ENCODE results near the gene PIGM.

PIGM gene

GRCh38 chr1:160032165-160032820 lies 503 bp upstream of the PIGM start:
- peak overlapping the region; percentile 89 for H3K4me3 ChIP-seq (ENCODE audit: low read length)
- no peak for DNase-seq (ENCODE audit: low read depth)
- TF ChIP-seq CTCF (conservative IDR thresholded peaks at IDR 0.05; ENCODE audit: low read depth, low read length), result no peak

GRCh38 chr1:160030657-160031364 lies 979 bp downstream of the PIGM start:
- no peak for TF ChIP-seq CTCF (conservative IDR thresholded peaks at IDR 0.05; ENCODE audit: low read depth, low read length)
- no peak for DNase-seq (ENCODE audit: low read depth)
- peak overlapping the region; percentile 89 for H3K4me3 ChIP-seq (ENCODE audit: low read length)

DNA sequence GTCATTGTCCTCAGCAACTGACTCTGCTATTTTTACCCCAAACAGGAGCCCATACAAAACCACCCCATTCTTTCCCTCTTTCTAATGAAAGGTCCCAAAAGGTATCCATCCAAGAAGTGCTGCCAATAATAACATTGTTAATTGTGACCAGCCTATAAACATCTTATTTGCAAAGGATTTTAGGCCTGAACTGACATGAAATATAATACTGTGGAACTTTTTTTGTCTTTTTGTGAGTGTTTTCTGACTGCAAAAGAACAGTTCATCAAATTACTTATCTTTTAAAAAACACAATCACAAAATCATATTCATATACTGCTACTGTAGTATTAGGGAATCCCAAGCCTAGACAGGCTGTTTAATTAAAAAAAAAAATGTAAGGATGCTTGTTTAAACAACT lies 3.4 kb downstream of the PIGM start:
- TF ChIP-seq CTCF (conservative IDR thresholded peaks at IDR 0.05; ENCODE audit: low read depth, low read length), result no peak
- no peak overlapping the region for H3K4me3 ChIP-seq (ENCODE audit: low read length)
- DNase-seq (ENCODE audit: low read depth), result no peak

GRCh38 chr1:160025314-160025713 lies 6.5 kb downstream of the PIGM start:
- H3K4me3 ChIP-seq (ENCODE audit: low read length), result no peak overlapping the region
- no peak for TF ChIP-seq CTCF (conservative IDR thresholded peaks at IDR 0.05; ENCODE audit: low read depth, low read length)
- no peak for DNase-seq (ENCODE audit: low read depth)

- no peak overlapping the region for H3K4me3 ChIP-seq (ENCODE audit: low read length)
- no peak for DNase-seq (ENCODE audit: low read depth)
- TF ChIP-seq CTCF (conservative IDR thresholded peaks at IDR 0.05; ENCODE audit: low read depth, low read length), result no peak
Measured at GRCh38 chr1:160024195-160024905, 7.4 kb downstream of the PIGM start.

DNA sequence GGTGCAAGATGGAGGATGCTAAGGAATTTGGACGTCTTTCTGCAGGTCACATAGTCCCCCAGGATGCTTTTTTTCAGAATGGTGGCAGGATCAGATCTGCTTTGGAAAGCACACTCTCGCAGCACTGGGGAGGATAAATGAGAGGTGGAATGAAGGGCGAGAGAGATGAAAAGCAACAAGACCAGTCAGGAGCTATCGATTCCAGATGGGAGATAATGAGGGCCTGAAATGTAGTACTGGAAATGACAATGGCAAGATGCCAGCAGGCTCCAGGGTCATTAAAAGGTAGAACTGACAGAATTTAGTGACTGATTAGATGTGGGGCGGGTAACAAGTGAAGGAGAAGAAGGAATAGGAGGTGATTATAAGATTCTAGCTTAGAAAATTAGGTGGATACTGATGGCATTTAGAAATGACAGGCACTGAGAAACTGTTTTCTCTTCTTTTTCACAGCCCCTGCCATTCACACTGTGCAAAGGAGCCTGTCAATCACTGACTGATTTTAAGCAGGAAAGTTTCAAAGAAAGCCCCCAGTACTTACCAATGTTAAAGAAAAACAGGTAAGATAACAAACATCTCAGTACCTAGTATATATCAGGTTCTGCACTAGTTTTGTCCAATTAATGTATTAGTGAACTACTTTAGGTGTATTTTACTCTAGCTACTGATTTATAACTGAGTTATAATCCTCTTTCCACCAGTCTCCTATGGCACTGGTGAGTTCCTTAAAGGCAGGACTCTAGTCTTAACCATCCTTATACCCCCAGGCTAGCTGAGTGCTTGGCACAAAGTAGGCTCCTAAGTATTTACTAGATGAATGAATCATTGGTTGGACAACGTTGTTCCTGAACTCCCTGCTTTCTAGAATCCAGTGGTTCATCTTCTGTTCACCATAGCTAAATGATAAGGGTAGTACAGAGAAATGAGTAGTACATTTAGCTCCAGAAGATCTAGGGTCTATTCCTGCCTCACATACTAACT lies 9.2 kb downstream of the PIGM start:
- no peak for TF ChIP-seq CTCF (conservative IDR thresholded peaks at IDR 0.05; ENCODE audit: low read depth, low read length)
- no peak for DNase-seq (ENCODE audit: low read depth)
- H3K4me3 ChIP-seq (ENCODE audit: low read length), result no peak overlapping the region

Data from retinal pigment epithelial cell (primary cell).